HG03097 (cell line): Measurements from ENCODE around the gene ARHGAP35.
"Not testable (repeated sequence)": the region's sequence is repeated elsewhere in the genome, so short reads cannot be mapped to it uniquely, and the experiment has no call there.

Source experiments
- ATAC-seq: cut with Tn5 transposase; IDR thresholded peaks from one replicate; pipeline ENCODE4 v1.9.1; 2021; ENCODE audit not compliant: unreplicated experiment, low FRiP score

ARHGAP35 gene

DNA sequence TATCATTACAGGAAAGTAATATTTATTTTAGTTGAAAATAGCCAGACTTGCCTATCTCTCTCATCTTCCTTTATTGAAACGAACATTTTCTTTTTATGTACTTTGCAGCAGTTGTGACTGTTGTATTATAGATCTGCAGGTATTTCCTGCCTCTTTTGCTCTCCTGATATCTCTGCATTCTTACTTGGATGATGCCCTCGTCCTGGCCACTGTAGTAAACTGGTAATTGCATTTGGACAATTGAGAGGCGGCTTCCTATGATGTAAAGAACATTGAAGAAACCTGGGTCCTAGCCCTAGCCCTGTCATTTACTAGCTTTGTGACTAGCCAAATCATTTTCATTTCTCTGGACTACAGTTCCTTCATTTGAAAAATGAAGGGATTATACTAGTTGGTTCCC, 6.4 kb downstream of the ARHGAP35 start:
- no peak for ATAC-seq

DNA sequence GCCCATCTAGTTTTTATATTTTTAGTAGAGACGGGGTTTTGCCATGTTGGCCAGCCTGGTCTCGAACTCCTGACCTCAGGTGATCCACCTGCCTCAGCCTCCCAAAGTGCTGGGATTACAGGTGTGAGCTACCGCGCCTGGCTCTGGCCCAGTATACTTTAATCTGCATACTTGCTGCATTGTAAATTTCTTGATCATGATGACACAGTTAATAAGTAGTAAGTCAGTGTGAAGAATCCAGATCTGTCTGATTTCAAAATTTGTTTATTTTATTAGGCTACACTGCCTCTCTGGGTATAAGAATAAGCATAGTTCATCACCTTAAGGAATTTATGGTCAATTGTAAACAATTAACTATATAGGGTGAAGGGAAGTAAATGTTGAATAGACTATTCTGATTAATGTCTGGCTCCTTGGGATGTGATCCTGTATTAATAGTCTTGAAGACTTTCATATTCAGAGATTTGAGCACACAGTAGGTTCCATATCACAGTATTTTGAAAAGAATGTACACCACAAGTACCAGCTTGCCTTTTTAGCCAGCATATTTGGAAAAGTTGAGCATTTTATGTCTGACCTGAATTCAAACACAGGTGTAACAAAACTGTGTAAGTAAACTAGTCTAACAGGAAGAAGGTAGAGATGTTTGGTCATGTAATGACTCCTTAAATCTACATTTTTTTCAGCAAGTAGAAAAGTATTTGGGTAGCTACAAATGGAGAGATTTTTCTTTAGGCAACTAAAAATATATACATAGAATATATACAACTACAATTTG, 7.4 kb downstream of the ARHGAP35 start:
- ATAC-seq: no peak

DNA sequence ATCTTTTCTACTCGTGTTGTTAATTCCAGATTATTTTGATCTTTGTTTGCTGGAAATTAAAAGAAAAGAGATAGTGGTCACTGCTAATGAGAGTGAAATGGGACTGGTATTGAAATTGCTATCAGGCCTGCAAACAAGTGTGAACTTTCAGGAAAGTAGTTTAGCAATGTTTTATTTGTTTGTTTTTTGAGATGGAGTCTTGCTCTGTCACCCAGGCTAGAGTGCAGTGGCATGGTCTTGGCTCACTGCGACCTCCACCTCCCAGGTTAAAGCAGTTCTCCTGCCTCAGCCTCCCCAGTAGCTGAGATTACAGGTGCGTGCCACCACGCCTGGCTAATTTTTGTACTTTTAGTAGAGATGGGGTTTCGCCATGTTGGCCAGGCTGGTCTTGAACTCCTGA, 10.4 kb downstream of the ARHGAP35 start:
- not testable (repeated sequence) for ATAC-seq

DNA sequence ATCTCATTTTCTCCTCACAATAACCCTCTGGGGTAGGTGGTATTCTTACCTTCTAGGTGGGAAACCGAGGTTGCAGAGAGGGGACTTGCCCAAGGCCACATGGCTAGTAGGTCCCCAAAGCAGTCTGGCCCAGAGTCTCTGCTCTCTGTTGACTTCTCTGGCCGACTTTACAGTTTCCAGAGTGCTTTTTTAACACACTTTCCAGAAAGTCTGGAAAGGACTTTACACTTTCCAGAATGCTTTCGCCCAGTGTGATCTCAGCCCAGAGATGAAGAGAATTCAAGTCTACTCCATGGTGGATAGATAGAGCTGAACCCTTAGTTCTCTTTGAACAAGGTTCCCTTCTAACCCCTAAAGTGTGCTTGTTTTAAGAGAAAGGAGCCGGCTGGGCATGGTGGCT, 12.2 kb downstream of the ARHGAP35 start:
- no peak for ATAC-seq

DNA sequence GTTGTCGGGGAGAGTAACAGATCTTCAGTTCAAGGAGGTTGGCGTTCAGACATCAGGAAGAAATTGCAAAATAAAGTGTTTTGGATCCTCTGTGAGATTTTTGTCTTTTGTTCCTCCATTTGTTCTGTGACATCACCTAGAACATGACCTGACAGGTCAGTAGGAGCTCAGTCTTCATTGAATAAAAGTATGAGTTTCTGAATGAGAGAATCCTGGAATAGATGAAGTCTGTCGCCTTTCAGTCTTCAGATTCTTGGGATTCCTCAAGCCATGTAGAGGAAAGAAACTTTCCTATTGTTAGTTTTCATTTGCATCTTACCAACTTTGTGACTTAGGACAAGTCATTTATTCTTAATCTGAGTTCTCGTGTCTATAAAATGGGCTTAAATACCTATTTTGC, 14.4 kb downstream of the ARHGAP35 start:
- no peak for ATAC-seq

DNA sequence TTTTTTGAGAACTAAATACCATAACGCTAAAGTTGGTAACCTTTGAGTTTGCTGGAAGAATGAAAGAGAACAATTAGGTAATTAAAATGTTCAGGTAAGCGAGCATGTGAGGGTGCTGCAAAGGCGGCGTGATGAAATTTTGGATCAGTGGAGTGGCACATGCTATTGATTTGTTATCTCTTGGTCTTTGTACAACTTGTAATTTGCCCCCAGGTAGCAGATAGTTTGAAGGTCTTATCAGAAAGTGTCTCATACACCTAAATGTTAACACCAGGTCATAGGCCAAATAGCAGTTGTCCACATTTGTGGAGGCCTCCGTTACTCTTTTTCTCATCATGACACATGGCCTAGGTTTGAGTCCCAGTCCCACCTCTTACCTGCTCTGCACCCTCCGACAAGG, 14.9 kb downstream of the ARHGAP35 start:
- no peak for ATAC-seq

DNA sequence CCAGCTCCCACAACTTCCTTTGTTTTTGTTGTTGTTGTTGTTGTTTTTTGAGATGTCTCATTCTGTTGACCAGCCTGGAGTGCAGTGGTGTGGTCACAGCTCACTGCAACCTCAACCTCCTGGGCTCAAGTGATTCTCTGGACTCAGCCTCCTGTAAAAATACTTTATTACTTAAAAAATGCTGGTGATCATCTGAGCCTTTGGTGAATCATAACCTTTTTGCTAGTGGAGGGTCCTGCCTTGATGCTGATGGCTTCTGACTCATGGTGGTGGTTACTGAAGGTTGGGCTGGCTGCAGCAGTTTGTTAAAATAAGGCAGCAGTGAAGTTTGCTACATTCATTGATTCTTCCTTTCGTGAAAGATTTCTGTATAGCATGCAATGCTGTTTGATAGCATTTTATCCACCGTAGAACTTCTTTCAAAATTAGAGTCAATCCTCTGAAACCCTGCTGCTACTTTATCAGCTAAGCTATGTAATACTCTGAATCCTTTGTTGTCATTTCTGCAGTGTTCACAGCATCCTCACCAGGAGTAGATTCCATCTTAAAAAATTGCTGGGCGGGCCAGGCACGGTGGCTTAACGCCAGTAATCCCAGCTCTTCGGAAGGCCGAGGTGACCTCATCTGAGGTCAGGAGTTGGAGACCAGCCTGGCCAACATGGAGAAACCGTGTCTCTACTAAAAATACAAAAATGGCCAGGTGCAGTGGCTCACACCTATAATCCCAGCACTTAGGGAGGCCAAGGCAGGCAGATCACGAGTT, 18.0 kb downstream of the ARHGAP35 start:
- ATAC-seq: no peak

DNA sequence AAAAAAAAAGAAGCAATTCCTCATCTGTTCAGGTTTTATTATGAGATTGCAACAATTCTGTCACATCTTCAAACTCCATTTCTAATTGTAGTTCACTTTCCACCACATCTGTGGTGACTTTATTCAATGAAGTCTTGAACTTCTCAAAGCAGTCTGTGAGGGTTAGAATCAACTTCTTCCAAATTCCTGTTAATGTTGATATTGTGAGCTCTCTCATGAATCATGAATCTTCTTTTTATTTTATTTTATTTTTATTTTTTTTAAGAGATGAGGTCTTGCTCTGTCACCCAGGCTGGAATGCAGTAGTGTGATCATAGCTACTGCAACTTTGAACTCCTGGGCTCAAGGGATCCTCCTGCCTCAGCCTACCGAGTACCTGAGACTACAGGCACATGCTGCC, 19.6 kb downstream of the ARHGAP35 start:
- ATAC-seq: no peak

DNA sequence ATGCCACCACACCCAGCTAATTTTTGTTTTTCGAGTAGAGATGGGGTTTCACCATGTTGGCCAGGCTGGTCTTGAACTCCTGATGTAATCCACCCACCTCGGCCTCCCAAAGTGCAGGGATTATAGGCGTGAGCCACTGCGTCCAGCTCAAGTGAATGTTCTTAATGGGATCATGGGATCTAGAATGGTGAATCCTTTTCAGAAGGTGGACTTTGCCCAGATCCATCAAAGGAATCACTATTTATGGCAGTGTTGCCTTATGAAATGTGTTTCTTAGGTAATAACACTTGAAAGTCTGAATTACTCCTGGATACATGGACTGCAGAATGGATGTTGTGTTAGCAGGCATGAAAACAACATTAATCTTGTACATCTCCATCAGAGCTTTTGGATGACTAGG, 20.3 kb downstream of the ARHGAP35 start:
- no peak for ATAC-seq

DNA sequence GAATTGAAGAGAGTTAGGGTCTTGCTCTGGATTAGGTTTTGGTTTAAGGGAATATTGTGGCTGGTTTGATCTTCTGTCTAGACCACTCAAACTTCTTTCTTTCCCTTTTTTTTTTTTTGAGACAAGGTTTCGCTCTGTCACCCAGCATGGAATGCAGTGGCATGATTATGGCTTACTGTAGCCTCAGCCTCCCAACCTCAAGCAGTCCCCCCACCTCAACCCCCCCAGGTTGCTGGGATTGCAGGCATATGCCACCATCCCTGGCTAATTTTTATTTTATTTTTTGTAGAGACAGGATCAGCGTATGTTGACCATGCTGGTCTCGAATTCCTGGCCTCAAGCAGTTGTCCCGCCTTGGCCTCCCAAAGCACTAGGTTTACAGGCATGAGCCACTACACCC, 21.2 kb downstream of the ARHGAP35 start:
- no peak for ATAC-seq

DNA sequence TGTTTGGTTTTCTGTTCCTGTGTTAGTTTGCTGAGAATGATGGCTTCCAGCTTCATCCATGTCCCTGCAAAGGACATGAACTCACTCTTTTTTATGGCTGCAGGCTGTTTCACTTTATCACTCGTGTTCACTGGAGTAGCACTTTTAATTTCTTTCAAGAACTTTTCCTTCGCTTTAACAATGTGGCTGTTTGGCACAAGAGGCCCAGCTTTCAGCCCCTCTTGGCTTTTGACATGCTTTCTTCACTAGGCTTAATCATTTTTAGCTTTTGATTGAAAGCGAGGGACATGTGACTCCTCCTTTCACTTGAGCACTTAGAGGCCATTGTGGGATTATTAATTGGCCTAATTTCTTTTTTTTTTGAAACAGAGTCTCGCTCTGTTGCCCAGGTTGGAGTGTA, 22.0 kb downstream of the ARHGAP35 start:
- ATAC-seq: not testable (repeated sequence)

DNA sequence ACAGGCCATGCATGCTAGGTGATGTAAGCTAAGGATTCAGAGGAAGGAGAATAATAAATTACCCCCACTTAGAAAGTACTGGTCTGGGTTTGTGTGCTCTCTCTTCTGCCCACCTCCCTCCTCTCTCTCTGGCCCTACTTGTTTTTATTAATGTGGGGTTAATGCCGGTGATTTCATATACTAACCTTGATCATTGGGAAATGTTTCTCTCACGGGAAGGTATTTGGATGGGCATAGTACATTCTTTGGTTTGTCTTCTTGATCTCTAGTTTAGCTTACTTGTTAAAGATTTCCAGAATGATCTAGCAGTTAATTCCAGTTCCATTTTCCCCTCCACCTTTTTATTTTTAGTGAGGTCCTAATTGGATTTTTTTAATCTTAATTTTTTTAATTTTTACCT, 24.6 kb downstream of the ARHGAP35 start:
- no peak for ATAC-seq

DNA sequence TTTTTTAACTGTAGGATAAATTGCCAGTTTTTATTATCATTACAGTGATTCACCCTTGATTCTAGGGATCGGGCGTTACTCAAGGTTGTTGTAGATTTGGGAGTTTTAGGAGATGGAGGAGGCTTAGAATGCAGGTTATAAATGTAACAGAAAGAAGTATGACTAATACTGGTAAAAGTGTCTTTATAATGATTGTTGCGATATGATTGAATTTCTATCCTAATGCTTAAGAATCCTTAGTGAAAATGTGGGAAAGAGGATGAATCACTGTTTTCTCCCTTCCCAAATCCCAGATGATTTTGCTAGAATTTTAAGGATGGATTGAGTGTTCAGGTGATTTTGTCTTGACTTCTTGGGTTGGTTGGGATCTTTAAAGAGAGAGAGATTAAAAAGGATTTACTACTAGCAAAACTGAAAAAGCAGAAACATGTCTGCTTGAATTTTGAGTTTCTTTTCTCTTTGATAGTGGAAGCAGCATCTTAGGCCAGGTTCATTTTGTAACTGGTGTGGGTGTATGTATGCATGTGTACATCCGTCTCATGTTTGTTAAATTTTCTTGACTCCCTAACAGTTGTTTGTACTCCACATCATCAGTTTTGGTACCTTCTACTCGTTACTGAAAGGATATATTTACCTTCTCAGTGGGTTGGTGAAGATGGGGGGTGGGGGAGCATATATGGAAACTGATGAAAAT, 25.9 kb downstream of the ARHGAP35 start:
- ATAC-seq: no peak

DNA sequence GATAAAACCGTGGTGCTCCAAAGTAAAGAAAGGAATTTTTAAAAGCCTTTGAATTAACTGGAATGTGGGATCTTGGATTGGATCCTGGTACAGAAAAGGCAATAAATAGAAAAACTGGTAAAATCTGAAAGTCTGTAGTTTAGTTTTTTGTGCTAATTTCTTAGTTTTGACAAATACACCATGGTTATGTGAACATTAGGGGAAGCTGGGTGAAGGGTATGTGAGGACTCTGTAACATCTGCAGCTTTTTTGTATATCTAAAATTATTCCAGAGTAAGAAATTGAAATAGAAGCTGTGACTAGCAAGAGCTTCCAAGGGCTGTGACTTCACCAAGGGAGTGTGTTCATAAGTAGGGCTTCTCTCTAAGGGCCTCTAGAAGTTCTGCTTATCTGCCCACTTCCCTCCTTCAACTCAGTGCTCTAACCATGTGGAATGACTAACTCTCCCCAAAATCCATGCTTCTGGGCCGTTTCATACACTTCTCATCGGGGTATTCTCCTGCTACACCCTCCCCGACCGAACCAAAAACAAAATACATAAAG, 26.5 kb downstream of the ARHGAP35 start:
- ATAC-seq: no peak

DNA sequence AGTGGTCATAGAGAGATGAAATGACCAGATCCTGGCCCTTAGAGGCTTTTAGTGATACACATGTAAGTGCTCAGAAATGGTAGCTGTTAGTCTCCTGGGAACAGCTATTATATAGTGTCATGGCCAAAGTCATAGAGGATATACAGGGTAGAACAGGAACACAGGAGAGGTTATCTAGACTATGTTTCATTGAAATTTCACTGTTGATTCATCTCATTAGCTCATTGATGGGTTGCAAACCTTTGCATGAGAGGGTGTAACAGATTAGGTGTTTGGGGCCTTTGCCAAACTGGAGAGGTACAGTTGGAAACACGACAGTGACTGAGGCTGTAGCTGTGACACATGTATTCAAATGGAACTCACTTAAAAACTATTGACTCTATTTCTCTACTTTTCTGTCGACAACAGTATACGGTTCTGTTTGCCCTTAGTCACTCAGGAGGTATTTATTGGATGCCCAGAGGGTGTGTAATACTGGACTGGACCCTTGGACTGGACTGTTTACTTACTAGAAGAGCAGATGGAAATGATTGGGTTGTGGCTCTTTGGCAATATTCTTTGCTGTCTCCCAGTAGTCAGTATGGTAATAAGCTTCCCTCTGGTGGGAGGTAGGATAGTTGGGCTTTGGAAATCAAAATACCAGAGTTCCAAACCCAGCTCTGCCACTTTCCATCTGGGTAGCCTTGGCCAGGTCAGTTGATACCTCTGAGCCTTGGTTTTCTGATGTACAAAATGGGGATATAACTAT, 29.8 kb downstream of the ARHGAP35 start:
- ATAC-seq: no peak

DNA sequence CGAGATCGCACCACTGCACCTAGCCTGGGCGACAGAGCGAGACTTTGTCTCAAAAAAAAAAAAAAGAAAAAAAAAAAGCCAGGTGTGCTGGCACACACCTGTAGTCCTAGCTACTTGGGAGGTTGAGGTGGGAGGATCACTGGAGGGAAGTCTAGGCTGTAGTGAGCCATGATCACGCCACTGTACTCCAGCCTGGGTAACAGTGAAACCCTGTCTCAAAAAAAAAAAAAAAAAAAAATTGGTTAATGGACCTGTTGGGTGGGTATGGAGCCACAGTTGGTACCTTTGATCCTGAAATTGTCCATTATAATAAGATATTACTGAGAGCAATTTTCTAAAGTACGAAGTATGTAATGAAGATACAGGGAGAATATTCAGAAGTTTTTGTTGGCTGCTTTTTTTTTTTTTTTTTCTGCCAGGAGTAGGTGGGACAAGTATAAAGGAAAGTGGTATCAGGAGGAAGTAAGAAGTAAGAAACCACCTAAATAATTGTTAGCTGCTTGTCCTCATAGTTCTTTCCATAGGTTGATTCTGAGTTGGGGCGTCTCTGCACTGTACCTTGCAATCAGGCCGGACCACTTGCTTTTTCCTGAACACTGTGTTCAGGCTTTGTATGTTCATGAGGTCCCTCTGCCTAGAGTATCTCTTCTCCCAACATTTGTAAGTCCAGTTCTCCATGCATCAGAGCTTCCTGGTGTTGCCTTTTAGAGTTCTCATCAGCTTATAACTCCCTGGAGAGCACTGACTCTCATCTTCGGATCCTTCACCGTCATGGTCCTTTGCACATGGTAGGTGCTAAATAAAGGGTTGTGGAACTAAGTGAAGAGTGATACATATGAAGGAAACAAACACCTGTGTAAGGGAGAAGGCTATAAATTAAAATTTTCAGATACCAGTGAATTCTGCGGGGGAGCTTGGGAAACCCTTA, 31.7 kb downstream of the ARHGAP35 start:
- no peak for ATAC-seq

DNA sequence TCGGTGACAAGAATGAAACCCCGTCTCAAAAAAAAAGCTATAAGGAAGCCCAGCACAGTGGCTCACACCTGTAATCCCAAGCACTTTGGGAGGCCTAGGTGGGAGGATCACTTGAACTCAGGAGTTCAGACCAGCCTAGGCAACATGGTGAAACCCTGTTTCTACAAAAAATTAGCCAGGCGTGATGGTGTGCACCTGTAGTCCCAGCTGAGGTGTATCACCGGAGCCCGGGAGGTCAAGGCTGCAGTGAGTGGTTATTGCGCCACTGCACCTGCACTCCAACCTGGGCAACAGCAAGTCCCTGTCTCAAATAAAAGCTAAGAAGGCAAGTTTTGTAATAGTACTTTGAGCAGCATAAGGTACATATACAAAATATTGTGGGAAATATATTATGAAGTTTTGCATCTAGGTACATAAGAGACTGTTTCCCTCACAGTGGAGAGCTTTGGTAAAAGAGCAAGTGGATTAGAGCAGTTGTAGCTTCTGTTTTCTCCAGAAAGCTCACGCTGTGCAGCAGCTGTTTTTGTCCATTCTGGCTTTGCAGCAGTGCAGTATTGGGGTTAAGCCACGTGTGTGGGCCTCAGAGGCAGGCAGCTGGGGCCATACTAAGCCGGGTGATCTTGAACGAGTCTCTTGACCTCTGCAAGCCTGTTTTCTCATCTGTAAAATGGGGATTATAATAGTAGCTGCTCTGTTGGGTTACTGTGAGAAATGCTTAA, 35.4 kb downstream of the ARHGAP35 start:
- no peak for ATAC-seq

DNA sequence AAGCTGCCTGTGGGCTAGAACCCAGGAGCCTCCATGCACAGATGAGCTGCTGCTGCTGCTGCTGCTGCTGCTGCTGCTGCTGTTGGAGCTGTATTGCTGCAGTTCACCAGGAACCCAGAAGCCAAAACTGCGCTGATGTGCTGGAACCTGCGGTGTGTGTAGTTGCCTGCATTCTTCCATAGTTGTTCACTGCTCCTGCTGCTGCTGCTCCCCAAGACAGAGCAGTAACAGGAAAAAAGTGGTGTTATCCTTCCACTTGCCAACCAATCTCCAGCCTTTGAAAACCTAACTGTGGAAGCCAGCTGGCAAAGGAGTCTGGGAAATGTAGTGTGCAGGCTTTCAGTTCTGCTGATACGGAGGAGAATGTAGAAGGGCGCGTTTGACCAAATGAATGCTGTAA, 37.9 kb downstream of the ARHGAP35 start:
- no peak for ATAC-seq

DNA sequence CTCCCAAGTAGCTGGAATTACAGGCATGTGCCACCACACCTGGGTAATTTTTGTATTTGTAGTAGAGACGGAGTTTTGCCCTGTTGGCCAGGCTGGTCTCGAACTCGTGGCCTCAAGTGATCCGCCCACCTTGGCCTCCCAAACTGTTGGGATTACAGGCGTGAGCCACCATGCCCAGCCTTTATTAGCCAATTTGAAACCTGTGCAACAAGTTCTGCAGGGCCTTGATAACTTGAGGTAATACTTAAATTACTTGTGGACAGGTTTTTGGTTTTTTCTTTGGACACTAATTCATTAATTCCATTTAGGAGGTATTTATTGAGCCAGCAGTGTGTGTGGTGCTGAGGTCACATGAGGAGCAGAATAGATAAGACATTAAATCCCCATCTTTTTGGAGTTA, 39.5 kb downstream of the ARHGAP35 start:
- no peak for ATAC-seq
